Astrocyte of the cerebellum (primary cell): ENCODE results near the gene MCOLN3.

Experiments
- DNase-seq: peaks from one replicate; pipeline ENCODE4 v3.0.0-alpha.2; 2011; ENCODE audit warnings: low read depth
- H3K4me3 ChIP-seq: 2 replicates; pipeline ENCODE4 v1.5.1; 2011; ENCODE audit warnings: mild to moderate bottlenecking, low read depth, low read length, moderate library complexity
- CTCF ChIP-seq: IDR thresholded peaks from 2 replicates; pipeline ENCODE4 v1.5.1; 2012; ENCODE audit warnings: low read length, low read depth, moderate library complexity, mild to moderate bottlenecking; ENCODE audit errors: missing control alignments
- in situ Hi-C: cut with HindIII; loops from 2 replicates; pipeline ENCODE4 v1.10.0; 2017; ENCODE audit warnings: low sequenced_read_pairs

MCOLN3 gene

GRCh38 chr1:84968865-84969264 is 79.4 kb downstream of the MCOLN3 start:
- in situ Hi-C loops: no loop called here
- no peak overlapping the region for H3K4me3 ChIP-seq
- no peak for TF ChIP-seq CTCF
- no peak for DNase-seq

- no peak for DNase-seq
- TF ChIP-seq CTCF: no peak
- no peak overlapping the region for H3K4me3 ChIP-seq
- in situ Hi-C loops: no loop called here
Measured at GRCh38 chr1:84968101-84968500, 80.2 kb downstream of the MCOLN3 start.
